ENCODE measurements around the gene AK9. TPM values are rescaled to one million over a fixed set of nuclear protein-coding genes. Genes with fewer than 3 reads are reported as not detected.
A peak's percentile ranks its signal among the peaks of the same experiment; 100 is the strongest.
"Not testable (repeated sequence)": the region's sequence is repeated elsewhere in the genome, so short reads cannot be mapped to it uniquely, and the experiment has no call there.

AK9 gene
- total RNA-seq, 1 donor from 2014 or later: 4.5 TPM

DNA sequence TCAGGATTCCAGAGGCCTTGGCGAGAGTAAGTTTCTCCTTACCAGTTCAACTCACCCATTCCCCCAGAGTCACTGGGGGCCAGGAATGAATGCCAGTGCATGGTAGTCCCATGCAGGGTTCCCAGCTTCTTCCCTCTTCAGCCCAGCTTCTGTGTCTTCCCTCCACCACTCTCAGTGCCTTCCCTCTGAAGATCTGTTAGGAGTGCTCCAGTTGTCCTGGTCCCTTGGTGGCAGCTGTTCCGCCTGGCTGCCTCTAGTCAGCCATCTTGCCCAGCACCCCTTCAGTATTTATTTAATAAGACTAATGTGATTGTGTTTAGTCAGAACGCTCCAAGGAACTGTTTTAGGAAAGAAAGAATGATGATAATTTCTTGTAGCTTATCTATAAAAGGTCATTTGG lies 23.2 kb upstream of the AK9 start:
- no peak for DNase-seq (ENCODE audit: low read depth)
- TF ChIP-seq CTCF (conservative IDR thresholded peaks at IDR 0.05; ENCODE audit: low read depth, low read length): no peak
- no peak overlapping the region for H3K4me3 ChIP-seq (ENCODE audit: low read depth, low read length)

DNA sequence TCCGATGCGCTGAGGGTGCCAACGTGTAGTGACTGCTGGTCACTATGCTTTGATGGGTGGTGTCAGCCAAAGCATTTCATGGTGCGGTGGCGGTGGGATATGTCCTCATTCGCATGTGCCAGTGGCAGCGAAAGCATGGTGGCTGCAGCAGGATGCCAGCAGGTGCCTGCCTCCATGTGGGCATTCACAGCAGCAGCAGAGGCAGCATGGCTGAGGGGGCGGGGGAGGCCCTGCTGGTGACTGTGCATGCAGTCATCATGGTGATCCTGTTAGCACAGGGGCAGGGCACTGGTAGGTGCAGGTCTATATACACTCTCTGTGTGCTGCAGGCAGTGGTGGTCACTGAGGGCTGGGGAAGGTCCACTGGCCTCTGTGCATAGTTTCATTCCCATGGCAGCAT lies 22.1 kb upstream of the AK9 start:
- no peak for TF ChIP-seq CTCF (conservative IDR thresholded peaks at IDR 0.05; ENCODE audit: low read depth, low read length)
- no peak for DNase-seq (ENCODE audit: low read depth)
- H3K4me3 ChIP-seq (ENCODE audit: low read depth, low read length): no peak overlapping the region

DNA sequence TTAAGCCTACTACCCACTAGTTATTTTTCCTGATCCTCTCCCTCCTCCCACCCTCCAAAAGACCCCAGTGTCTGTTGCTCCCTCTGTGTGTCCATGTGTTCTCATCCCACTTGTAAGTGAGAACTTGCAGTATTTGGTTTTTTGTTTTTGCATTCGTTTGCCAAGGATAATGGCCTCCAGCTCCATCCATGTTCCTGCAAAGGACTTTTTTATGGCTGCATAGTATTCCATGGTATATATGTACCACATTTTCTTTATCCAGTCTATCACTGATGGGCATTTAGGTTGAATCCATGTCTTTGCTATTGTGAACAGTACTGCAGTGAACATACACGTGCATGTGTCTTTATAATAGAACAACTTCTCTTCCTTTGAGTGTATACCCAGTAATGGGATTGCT lies 17.1 kb upstream of the AK9 start:
- not testable (repeated sequence) for H3K4me3 ChIP-seq (ENCODE audit: low read depth, low read length); DNase-seq (ENCODE audit: low read depth)

DNA sequence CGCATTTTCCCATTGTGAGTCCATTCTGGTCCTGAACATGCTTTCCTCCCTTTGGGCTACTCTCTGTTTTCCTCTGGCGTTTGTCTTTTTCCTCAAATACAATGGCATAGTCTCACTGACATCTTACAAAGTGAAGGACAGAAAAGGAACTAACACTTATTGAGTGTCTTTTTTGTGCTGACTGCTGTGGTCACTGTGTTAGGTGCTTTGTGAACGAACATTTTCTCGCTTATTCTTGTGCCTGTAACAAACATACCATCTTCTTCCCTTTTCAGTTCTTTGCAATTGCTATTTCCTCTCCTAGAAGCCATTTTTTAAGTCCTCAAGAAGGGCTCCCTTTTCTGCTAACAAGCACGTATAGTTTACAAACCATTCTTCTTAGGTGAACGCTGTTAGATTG lies 15.5 kb upstream of the AK9 start:
- no peak for TF ChIP-seq CTCF (conservative IDR thresholded peaks at IDR 0.05; ENCODE audit: low read depth, low read length)
- H3K4me3 ChIP-seq (ENCODE audit: low read depth, low read length): no peak overlapping the region
- no peak for DNase-seq (ENCODE audit: low read depth)

DNA sequence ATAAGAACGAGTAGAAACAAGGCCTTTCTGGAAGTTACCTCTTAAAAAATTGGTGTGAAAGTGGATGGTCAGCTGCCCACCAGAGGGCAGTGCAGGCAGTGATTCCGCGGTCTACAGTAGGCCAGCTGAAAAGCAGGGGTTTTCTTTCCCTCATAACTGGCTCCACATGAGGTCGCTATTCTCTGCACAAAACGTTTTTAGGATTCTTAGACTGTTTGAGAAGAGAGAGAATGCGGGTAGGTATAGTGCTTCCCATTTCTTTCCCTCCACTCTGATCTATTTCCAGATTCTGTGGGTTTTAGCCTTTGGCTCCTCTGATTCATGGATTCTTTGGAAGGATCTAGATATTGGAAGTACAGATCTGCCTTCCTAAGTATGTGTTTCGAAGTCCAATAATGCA lies 14.3 kb upstream of the AK9 start:
- no peak overlapping the region for H3K4me3 ChIP-seq (ENCODE audit: low read depth, low read length)
- DNase-seq (ENCODE audit: low read depth): peak; percentile 52
- TF ChIP-seq CTCF (conservative IDR thresholded peaks at IDR 0.05; ENCODE audit: low read depth, low read length): peak; percentile 100

- no peak for DNase-seq (ENCODE audit: low read depth)
- no peak overlapping the region for H3K4me3 ChIP-seq (ENCODE audit: low read depth, low read length)
- no peak for TF ChIP-seq CTCF (conservative IDR thresholded peaks at IDR 0.05; ENCODE audit: low read depth, low read length)
Observed at GRCh38 chr6:109702791-109703190, 11.8 kb upstream of the AK9 start.

DNA sequence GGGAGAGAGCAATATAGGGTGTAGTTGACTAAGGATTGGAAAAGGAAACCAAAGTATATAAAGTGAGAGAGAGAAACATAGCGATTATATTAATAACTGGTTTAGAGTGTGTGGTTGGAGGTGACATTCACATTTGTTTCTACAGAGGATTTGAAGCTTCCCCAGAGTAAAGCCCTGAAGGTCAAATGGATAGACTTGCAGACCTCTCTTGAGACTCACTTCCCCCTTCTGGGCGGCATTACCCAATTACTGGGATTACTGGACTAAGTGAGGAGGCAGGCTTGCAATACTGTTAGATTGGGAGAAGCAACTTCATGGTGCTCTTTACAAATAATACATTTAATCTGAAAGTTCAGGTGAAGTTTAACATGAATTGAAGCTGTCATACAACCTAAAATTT lies 10.8 kb upstream of the AK9 start:
- H3K4me3 ChIP-seq (ENCODE audit: low read depth, low read length): no peak overlapping the region
- DNase-seq (ENCODE audit: low read depth): no peak
- TF ChIP-seq CTCF (conservative IDR thresholded peaks at IDR 0.05; ENCODE audit: low read depth, low read length): no peak

GRCh38 chr6:109701221-109701620 lies 10.2 kb upstream of the AK9 start:
- no peak for TF ChIP-seq CTCF (conservative IDR thresholded peaks at IDR 0.05; ENCODE audit: low read depth, low read length)
- no peak overlapping the region for H3K4me3 ChIP-seq (ENCODE audit: low read depth, low read length)
- no peak for DNase-seq (ENCODE audit: low read depth)

Data from epithelial cell of proximal tubule (primary cell).